ENCODE results near the gene USP37.
"Not testable (repeated sequence)": the region's sequence is repeated elsewhere in the genome, so short reads cannot be mapped to it uniquely, and the experiment has no call there.

USP37 gene

DNA sequence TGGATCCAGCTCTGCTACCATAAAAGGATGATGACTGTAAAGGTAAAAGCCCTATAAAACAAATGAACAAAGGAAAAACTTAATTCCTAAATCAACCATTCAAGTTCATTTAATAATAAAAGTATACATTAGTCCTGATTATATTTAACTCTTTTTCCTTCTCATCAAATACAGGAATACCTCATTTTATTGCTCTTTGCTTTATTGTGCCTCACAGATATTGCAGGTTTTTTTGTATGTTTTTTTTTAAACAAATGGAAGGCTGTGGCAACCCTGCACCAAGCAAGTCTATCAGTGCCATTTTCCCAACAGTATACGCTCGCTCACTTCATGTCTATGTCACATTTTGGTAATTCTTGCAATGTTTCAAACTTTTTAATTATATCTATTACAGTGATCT is 38.2 kb downstream of the USP37 start:
- Histone ChIP-seq H3K9me3 (ENCODE audit: insufficient read depth, low read length) (no peaks in the 10 kb centered on the region; the same call in 1 of the 2 replicates), H3K9ac (ENCODE audit: insufficient read length, low read depth) (no peak overlapping the region), H3K4me3 (ENCODE audit: insufficient read length, low read depth) (no peak overlapping the region), H3K27me3 (ENCODE audit: insufficient read depth, insufficient read length) (no peaks in the 10 kb centered on the region), H3K36me3 (ENCODE audit: insufficient read depth, insufficient read length, low read length) (peaks cover 80% of the 10 kb centered on the region), H3K4me1 (ENCODE audit: insufficient read depth, insufficient read length) (no peaks in the 10 kb centered on the region)
- TF ChIP-seq SUZ12 (IDR thresholded peaks at IDR 0.05; ENCODE audit: extremely low read depth, insufficient read depth, insufficient read length) (no peak), YY1 (IDR thresholded peaks at IDR 0.05; ENCODE audit: insufficient read depth, insufficient read length) (no peak)
- DNase-seq (ENCODE audit: low read depth, low spot score), result no peak

DNA sequence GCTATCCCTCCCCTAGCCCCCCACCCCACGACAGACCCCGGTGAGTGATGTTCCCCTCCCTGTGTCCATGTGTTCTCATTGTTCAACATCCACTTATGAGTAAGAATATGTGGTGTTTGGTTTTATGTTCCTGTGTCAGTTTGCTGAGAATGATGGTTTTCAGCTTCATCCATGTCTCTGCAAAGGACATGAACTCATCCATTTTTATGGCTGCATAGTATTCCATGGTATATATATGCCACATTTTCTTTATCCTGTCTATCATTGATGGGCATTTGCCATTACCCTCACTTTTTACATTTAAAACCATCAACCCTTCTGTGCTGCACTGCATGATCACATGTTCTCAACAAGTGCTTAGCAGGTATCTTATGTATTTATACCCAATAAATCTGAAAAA is 39.7 kb downstream of the USP37 start:
- H3K4me1 ChIP-seq (ENCODE audit: insufficient read depth, insufficient read length); H3K4me3 ChIP-seq (ENCODE audit: insufficient read length, low read depth); H3K9ac ChIP-seq (ENCODE audit: insufficient read length, low read depth); DNase-seq (ENCODE audit: low read depth, low spot score); H3K9me3 ChIP-seq (ENCODE audit: insufficient read depth, low read length); H3K27me3 ChIP-seq (ENCODE audit: insufficient read depth, insufficient read length): not testable (repeated sequence)
- peaks cover 83% of the 10 kb centered on the region for H3K36me3 ChIP-seq (ENCODE audit: insufficient read depth, insufficient read length, low read length)

DNA sequence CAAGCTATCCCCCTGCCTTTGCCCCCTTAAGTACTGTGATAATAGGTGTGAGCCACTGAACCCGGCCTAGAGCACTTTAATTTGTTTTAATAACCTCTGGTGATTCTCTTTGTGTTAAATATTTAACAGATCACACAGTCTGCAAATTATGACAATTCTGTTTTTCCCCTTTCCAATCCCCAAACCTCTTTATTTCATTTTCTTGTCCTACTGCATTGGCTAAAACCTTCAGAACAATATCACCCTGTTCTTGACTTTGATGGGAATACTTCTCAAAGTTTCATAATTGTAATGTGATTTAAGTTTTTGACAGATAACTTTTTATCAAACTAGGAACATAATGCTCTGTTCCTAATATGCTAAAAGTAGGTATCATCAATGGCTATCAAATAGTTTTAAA is 44.5 kb downstream of the USP37 start:
- TF ChIP-seq YY1 (IDR thresholded peaks at IDR 0.05; ENCODE audit: insufficient read depth, insufficient read length) (no peak), SUZ12 (IDR thresholded peaks at IDR 0.05; ENCODE audit: extremely low read depth, insufficient read depth, insufficient read length) (no peak), ZNF274 (IDR thresholded peaks at IDR 0.05; ENCODE audit: low read depth, low read length) (no peak)
- no peak overlapping the region for H3K4me3 ChIP-seq (ENCODE audit: insufficient read length, low read depth)
- H3K4me1 ChIP-seq (ENCODE audit: insufficient read depth, insufficient read length), result no peaks in the 10 kb centered on the region
- DNase-seq (ENCODE audit: low read depth, low spot score), result no peak
- no peak overlapping the region for H3K9ac ChIP-seq (ENCODE audit: insufficient read length, low read depth)
- peaks cover 60% of the 10 kb centered on the region for H3K36me3 ChIP-seq (ENCODE audit: insufficient read depth, insufficient read length, low read length)
- no peaks in the 10 kb centered on the region for H3K27me3 ChIP-seq (ENCODE audit: insufficient read depth, insufficient read length)
- no peaks in the 10 kb centered on the region; the same call in 1 of the 2 replicates for H3K9me3 ChIP-seq (ENCODE audit: insufficient read depth, low read length)

DNA sequence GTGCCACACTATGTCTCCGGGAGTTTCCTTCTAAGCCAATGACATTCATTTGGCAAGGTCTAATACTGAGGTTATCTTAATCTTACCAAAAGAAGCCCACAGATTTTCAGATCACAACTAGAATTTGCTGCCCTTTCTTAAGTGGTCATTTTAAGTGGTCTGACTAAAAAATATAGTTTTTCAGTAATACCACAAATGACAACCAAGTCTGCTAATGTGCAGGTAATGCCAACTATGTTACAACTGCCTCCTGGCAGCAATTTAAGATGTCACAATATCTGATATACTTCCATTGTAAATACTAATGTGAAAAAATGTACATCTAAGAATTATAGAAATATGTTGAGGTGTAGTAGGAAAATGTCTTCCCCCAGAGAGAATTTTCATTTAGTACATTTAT is 49.3 kb downstream of the USP37 start:
- no peaks in the 10 kb centered on the region for H3K27me3 ChIP-seq (ENCODE audit: insufficient read depth, insufficient read length)
- no peaks in the 10 kb centered on the region for H3K4me1 ChIP-seq (ENCODE audit: insufficient read depth, insufficient read length)
- H3K4me3 ChIP-seq (ENCODE audit: insufficient read length, low read depth), result no peak overlapping the region
- H3K36me3 ChIP-seq (ENCODE audit: insufficient read depth, insufficient read length, low read length), result peaks cover 36% of the 10 kb centered on the region
- no peaks in the 10 kb centered on the region for H3K9me3 ChIP-seq (ENCODE audit: insufficient read depth, low read length)
- TF ChIP-seq YY1 (IDR thresholded peaks at IDR 0.05; ENCODE audit: insufficient read depth, insufficient read length) (no peak), ZNF274 (IDR thresholded peaks at IDR 0.05; ENCODE audit: low read depth, low read length) (no peak), SUZ12 (IDR thresholded peaks at IDR 0.05; ENCODE audit: extremely low read depth, insufficient read depth, insufficient read length) (no peak)
- DNase-seq (ENCODE audit: low read depth, low spot score), result no peak
- no peak overlapping the region for H3K9ac ChIP-seq (ENCODE audit: insufficient read length, low read depth)

DNA sequence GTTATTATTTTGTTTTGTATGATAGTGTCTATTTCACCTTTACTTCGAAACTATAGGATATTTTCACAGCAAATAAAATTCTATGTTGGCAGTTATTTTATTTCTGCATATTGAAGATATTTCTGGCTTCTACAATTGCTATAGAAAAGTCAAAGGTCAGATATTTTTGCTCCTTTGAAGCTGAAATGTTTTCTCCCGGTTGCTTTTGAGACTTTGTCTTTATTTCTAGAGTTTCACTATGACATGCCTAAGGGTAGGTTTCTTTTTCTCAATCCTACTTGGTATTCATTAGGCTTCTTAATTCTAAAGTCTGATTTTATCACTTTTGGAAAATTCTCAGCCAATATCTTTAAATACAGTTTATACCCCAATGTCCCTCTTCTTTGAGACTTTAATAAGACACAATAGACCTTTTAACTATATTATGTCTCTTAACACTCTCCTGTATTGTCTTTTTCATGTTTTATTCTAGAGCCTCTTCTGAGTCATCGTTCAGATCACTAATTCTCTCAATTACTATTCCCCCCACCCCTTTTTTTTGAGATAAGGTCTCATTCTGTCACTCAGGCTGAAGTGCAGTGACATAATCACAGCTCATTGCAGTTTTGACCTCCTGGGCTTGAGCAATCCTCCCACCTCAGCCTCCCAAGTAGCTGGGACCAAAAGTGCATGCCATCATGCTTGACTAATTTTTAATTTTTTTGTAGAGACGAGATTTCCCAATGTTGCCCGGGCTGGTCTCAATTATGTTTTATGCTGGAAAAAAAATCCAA is 50.5 kb downstream of the USP37 start:
- no peak for TF ChIP-seq ZNF274 (IDR thresholded peaks at IDR 0.05; ENCODE audit: low read depth, low read length)
- TF ChIP-seq SUZ12 (IDR thresholded peaks at IDR 0.05; ENCODE audit: extremely low read depth, insufficient read depth, insufficient read length), result no peak
- no peak for TF ChIP-seq YY1 (IDR thresholded peaks at IDR 0.05; ENCODE audit: insufficient read depth, insufficient read length)
- no peak for DNase-seq (ENCODE audit: low read depth, low spot score)
- no peaks in the 10 kb centered on the region for H3K4me1 ChIP-seq (ENCODE audit: insufficient read depth, insufficient read length)

DNA sequence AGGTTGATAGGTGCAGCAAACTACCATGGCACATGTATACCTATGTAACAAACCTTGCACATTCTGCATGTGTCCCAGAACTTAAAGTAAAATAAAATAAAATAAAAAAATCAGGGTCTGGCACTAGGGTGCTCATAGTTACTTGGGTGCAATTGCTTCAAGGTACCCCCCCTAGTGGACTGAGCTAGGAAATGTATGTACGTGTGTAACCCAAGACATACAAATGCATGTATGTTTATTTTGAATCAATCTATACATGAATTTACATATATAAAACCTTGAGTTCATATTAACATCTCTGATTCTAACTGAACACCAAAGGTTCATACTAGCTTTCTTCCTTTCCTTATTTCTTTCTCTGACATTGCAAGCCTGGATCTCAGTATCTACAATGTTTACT is 51.5 kb downstream of the USP37 start:
- Histone ChIP-seq H3K27me3 (ENCODE audit: insufficient read depth, insufficient read length) (no peaks in the 10 kb centered on the region), H3K9me3 (ENCODE audit: insufficient read depth, low read length) (no peaks in the 10 kb centered on the region), H3K4me1 (ENCODE audit: insufficient read depth, insufficient read length) (no peaks in the 10 kb centered on the region), H3K4me3 (ENCODE audit: insufficient read length, low read depth) (no peak overlapping the region), H3K9ac (ENCODE audit: insufficient read length, low read depth) (no peak overlapping the region), H3K36me3 (ENCODE audit: insufficient read depth, insufficient read length, low read length) (peaks cover 31% of the 10 kb centered on the region)
- DNase-seq (ENCODE audit: low read depth, low spot score), result peak; percentile 6
- TF ChIP-seq SUZ12 (IDR thresholded peaks at IDR 0.05; ENCODE audit: extremely low read depth, insufficient read depth, insufficient read length) (no peak), YY1 (IDR thresholded peaks at IDR 0.05; ENCODE audit: insufficient read depth, insufficient read length) (no peak), ZNF274 (IDR thresholded peaks at IDR 0.05; ENCODE audit: low read depth, low read length) (no peak)

More for the DNA sequence above, 50.5 kb downstream of the USP37 start:
- H3K9me3 ChIP-seq (ENCODE audit: insufficient read depth, low read length), result no peaks in the 10 kb centered on the region
- H3K27me3 ChIP-seq (ENCODE audit: insufficient read depth, insufficient read length), result no peaks in the 10 kb centered on the region
- H3K36me3 ChIP-seq (ENCODE audit: insufficient read depth, insufficient read length, low read length), result peaks cover 38% of the 10 kb centered on the region
- H3K9ac ChIP-seq (ENCODE audit: insufficient read length, low read depth), result no peak overlapping the region
- no peak overlapping the region for H3K4me3 ChIP-seq (ENCODE audit: insufficient read length, low read depth)

DNA sequence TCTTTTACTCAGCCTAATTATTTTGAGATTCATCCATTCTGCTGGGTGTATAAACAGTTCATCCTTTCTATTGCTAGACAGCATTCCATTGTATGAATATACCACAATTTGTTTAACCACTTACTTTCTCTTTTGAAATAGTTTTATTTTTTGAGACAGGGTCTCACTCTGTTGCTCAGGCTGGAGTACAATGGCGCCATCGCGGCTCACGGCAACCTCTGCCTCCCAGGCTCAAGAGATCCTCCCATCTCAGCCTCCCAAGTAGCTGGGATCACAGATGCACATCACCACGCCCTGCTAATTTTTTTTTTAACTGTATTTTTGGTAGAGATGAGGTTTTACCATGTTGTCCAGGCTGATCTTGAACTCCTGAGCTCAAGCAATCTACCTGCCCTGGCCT is 54.5 kb downstream of the USP37 start:
- DNase-seq (ENCODE audit: low read depth, low spot score), result no peak
- Histone ChIP-seq H3K27me3 (ENCODE audit: insufficient read depth, insufficient read length) (no peaks in the 10 kb centered on the region), H3K36me3 (ENCODE audit: insufficient read depth, insufficient read length, low read length) (peaks cover 32% of the 10 kb centered on the region), H3K4me1 (ENCODE audit: insufficient read depth, insufficient read length) (no peaks in the 10 kb centered on the region), H3K9ac (ENCODE audit: insufficient read length, low read depth) (no peak overlapping the region), H3K4me3 (ENCODE audit: insufficient read length, low read depth) (no peak overlapping the region), H3K9me3 (ENCODE audit: insufficient read depth, low read length) (no peaks in the 10 kb centered on the region)
- TF ChIP-seq ZNF274 (IDR thresholded peaks at IDR 0.05; ENCODE audit: low read depth, low read length) (no peak), SUZ12 (IDR thresholded peaks at IDR 0.05; ENCODE audit: extremely low read depth, insufficient read depth, insufficient read length) (no peak), YY1 (IDR thresholded peaks at IDR 0.05; ENCODE audit: insufficient read depth, insufficient read length) (no peak)

Measured in NT2/D1 (cell line).